GM12874 (cell line): ENCODE measurements around the gene ADCY1.

Source experiments
- TF ChIP-seq, protein P1 (sequence below): IDR thresholded peaks from 2 replicates; pipeline ENCODE4 v1.5.1; 2011; ENCODE audit warnings: low read depth, mild to moderate bottlenecking, control low read depth, low read length, moderate library complexity; ENCODE audit not compliant: insufficient read depth

Gene ADCY1

DNA sequence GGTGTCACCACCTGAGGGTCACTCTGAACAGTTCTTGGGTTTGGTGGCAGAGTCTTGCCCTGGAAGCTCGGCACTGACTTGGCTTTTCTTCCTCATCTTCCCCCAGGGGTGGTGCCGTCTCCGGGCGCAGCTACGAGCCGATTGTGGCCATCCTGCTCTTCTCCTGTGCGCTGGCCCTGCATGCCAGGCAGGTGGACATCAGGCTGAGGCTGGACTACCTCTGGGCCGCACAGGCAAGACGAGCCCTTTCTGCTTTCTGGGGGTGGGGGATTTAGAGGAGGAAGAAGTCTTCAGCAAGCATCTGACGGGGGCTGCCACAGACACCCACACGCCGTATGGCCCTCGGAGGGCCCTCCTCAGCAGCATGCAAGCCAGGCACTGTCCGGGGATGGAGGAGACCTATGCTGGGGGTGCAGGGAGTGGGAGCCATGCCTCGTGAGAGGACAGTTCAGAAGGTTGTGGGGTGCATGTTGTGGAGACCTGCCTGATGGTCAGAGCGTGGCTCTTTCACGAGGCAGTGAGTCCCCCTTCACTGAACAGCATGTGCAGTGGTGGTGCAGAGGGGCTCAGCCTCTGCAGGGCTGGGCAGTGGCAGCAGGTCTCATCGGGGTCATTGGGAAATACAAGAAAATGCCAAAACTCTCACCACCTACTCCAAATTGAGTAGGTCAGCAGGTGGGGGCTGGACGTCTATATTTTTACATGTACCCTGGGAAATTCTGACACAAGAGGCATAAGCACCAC, 112.4 kb downstream of the ADCY1 start:
- TF ChIP-seq, protein P1, sequence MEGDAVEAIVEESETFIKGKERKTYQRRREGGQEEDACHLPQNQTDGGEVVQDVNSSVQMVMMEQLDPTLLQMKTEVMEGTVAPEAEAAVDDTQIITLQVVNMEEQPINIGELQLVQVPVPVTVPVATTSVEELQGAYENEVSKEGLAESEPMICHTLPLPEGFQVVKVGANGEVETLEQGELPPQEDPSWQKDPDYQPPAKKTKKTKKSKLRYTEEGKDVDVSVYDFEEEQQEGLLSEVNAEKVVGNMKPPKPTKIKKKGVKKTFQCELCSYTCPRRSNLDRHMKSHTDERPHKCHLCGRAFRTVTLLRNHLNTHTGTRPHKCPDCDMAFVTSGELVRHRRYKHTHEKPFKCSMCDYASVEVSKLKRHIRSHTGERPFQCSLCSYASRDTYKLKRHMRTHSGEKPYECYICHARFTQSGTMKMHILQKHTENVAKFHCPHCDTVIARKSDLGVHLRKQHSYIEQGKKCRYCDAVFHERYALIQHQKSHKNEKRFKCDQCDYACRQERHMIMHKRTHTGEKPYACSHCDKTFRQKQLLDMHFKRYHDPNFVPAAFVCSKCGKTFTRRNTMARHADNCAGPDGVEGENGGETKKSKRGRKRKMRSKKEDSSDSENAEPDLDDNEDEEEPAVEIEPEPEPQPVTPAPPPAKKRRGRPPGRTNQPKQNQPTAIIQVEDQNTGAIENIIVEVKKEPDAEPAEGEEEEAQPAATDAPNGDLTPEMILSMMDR = no peak

DNA sequence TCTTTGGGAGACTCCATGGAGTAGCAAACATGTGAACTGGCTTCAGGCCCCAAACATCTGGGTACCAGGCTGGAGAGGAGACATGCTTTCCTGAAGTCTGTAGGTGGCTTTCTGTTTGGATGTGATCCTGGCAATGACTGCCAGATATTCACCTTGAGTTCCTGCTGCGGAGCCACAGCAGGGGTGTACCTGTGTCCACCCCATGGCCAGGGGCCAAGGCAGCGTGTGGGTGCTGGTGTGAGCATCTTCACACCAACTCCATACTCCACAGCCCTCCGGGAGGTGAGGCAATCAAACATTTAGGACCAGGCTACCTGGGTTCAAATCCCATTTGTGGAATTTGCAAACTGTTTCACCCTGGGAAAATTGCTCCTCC, 113.0 kb downstream of the ADCY1 start:
- TF ChIP-seq, protein P1 = no peak

DNA sequence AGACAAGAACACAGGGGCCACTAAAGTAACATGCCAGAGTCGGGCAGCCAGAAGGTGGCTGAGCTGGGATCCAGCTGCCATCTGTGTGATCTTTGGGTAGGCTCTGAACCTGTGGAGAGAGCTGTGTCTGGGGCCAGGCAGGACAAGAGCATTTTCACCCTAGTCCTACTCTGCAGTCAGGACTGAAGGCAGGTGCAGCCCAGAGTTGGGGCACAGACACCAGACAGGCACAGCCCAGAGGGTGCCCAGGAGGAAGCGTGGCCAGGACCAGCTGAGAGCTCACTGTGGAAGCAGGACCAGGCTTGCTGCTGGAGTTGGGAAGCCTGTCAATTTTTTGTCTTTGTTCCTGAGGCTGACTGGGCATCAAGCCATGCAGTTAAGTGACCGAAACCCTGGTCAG, 113.6 kb downstream of the ADCY1 start:
- TF ChIP-seq, protein P1 = no peak

DNA sequence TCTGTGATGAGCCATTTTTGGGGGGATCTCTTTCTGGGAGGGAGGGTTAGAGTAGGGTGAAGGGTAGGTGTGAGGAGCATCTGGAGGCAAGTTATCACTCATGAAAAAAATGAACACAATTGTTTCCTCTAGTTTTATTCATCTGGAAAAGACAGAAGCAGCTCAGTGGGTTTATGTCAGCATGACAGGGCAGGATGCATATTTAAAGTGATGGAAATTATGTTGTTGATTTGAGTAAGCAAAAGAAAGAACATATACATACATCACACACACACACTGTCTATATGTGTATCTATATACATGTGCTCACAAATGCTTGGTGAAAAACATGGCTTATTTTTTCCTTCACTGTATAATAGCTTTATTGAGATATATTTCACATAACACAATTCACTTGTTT, 114.2 kb downstream of the ADCY1 start:
- TF ChIP-seq, protein P1 = no peak

DNA sequence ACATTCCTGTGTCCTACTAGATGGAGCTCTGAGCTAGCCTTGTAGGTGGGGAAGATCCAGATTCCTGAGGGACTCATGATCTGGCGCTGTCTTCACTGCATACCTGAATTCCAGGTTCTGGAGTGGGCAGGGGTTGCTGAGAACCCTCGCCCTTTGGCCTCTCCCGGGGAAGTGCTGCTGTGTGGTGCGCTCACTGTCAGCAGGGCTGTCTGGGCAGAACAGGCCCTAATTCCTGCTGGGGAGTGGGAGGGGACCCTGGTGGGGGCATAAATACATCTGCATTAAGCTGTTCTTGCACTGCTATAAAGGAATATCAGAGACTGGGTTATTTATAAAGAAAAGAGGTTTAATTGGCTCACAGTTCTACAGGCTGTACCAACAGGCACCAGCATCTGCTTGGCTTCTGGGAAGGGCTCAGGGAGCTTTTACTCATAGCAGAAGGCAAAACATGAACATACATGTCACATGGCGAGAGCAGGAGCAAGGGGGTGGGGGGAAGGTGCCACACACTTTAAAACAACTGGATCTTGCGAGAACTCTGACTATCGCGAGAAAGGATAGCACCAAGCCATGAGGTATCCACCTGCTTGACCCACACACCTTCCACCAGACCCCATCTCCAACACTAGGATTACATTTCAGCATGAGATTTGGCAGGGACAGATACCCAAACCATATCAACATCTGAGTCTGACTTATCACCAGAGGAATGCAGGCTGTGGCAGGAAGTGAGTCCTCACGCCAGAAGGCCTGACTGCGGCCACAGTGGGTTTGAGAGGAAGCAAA, 115.0 kb downstream of the ADCY1 start:
- TF ChIP-seq, protein P1 = no peak

DNA sequence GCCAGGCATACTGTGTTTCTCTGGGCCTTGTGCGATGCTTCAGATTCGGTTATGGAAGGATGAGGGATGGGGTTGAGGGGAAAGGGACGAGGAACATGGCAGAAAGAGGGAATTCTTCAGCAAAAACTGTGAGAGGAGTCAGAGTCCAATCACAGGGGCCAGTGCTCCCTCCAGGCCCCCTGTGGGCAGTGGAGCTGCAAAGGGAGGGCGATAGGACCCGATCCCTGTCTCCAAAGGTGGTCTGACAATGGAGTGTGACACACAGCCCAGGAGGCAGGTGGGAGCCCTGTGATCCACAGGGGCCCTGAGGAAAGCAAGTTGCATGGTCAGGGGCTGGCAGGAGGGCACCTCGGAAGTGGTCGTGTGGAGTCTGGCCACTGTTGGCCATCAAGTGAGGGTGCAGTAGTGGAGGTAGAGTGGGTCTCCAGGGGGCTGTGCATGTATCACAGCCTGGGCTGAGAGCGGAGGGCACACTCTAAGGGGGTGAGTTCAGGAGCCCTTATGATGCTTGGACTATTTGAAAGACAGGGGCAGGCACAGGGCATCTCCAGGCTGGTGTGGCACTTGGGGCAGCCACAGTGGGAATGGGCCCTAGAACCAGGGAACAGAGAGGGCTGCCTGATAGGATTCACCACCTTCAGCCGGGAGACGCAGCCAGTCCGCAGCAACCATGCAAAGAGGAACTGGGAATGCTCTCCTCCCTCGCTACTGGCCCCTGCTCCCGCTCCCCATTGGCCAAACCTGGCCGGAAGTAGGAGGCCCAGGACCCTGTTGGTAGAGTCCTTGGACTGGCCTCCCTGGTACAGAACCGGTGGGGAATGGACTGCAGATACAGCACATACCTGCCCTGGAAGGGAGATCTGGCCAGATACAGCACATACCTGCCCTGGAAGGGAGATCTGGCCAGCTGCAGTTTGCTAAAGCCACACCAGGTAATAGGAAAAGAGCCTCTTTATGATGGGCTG, 115.9 kb downstream of the ADCY1 start:
- TF ChIP-seq, protein P1 = no peak

DNA sequence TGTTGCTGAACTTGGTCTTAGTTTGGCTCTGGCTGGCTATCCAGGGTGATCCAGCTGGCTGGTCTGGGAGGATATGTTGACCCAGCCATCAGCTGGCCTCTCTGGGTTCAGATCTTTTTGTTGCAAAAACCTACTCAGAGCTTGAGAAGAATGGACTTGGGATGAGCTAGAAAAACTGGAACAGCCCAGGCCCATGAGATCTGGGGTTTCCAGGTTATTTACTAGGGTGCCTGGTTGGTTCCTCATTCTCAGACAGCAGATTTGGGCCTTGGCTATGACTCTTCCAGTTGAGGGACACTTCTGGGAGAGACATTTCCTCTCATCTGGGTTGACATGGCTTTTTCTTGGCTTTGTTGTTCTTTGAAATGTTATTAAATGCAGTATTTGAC, 116.6 kb downstream of the ADCY1 start:
- TF ChIP-seq, protein P1 = no peak
